ENCODE measurements around the gene TAS2R60. TPM values are rescaled to one million over a fixed set of nuclear protein-coding genes. Genes with fewer than 3 reads are reported as not detected.

The TAS2R60 gene
- total and polyA plus RNA-seq, 9 of the 15 experiments (the other 6 are each of a cell fraction or from before 2014, with no cell fraction given): 0.08 TPM; not detected in 8

DNA sequence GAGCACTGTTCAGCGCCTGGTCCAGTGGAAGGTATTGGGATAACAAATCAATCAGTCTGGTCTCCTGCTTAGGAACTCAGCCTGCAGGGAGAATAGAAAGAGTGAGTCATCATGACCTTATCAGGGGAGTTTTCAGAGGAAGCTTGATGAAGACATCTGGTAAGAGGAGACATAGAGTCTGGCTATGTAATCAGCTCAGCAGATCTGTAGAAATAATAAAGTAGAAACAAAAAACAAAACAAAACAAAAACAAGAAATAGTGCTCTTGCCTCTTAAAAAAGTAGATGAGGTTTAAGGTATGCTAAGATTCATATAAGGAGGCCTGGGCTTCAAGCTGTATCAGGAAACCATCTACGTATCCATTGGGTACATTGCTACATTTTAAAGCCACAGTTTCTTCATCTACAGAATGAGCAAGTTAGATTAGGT, 48.8 kb downstream of the TAS2R60 start (continued):
- TF ChIP-seq, protein P1, sequence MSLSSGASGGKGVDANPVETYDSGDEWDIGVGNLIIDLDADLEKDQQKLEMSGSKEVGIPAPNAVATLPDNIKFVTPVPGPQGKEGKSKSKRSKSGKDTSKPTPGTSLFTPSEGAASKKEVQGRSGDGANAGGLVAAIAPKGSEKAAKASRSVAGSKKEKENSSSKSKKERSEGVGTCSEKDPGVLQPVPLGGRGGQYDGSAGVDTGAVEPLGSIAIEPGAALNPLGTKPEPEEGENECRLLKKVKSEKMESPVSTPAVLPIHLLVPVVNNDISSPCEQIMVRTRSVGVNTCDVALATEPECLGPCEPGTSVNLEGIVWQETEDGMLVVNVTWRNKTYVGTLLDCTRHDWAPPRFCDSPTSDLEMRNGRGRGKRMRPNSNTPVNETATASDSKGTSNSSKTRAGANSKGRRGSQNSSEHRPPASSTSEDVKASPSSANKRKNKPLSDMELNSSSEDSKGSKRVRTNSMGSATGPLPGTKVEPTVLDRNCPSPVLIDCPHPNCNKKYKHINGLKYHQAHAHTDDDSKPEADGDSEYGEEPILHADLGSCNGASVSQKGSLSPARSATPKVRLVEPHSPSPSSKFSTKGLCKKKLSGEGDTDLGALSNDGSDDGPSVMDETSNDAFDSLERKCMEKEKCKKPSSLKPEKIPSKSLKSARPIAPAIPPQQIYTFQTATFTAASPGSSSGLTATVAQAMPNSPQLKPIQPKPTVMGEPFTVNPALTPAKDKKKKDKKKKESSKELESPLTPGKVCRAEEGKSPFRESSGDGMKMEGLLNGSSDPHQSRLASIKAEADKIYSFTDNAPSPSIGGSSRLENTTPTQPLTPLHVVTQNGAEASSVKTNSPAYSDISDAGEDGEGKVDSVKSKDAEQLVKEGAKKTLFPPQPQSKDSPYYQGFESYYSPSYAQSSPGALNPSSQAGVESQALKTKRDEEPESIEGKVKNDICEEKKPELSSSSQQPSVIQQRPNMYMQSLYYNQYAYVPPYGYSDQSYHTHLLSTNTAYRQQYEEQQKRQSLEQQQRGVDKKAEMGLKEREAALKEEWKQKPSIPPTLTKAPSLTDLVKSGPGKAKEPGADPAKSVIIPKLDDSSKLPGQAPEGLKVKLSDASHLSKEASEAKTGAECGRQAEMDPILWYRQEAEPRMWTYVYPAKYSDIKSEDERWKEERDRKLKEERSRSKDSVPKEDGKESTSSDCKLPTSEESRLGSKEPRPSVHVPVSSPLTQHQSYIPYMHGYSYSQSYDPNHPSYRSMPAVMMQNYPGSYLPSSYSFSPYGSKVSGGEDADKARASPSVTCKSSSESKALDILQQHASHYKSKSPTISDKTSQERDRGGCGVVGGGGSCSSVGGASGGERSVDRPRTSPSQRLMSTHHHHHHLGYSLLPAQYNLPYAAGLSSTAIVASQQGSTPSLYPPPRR (CRISPR knock-in tag; IDR thresholded peaks at IDR 0.05; ENCODE audit: borderline replicate concordance): no peak
- TF ChIP-seq NR1H2 (CRISPR knock-in tag; IDR thresholded peaks at IDR 0.05): no peak
- TF ChIP-seq, protein P2, sequence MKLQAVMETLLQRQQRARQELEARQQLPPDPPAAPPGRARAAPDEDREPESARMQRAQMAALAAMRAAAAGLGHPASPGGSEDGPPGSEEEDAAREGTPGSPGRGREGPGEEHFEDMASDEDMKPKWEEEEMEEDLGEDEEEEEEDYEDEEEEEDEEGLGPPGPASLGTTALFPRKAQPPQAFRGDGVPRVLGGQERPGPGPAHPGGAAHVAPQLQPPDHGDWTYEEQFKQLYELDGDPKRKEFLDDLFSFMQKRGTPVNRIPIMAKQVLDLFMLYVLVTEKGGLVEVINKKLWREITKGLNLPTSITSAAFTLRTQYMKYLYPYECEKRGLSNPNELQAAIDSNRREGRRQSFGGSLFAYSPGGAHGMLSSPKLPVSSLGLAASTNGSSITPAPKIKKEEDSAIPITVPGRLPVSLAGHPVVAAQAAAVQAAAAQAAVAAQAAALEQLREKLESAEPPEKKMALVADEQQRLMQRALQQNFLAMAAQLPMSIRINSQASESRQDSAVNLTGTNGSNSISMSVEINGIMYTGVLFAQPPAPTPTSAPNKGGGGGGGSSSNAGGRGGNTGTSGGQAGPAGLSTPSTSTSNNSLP (IDR thresholded peaks at IDR 0.05; ENCODE audit: borderline replicate concordance, low read depth, low read length): no peak
- TF ChIP-seq BRD4 (IDR thresholded peaks at IDR 0.05): no peak
- no peak for TF ChIP-seq HOMEZ (CRISPR knock-in tag; IDR thresholded peaks at IDR 0.05)
- TF ChIP-seq NCOA1 (IDR thresholded peaks at IDR 0.05; ENCODE audit: low read depth): no peak
- TF ChIP-seq XRCC5 (IDR thresholded peaks at IDR 0.05; ENCODE audit: low read depth, low read length): no peak
- no peak for TF ChIP-seq MED1 (CRISPR knock-in tag; IDR thresholded peaks at IDR 0.05; ENCODE audit: borderline replicate concordance)
- no peak for TF ChIP-seq ZFP36 (IDR thresholded peaks at IDR 0.05; ENCODE audit: low read depth, low read length, partially characterized antibody)
- no peak for TF ChIP-seq ZNF239 (CRISPR knock-in tag; IDR thresholded peaks at IDR 0.05)
- 0 out of 2 replicates have a peak, but pooled peaks have one; percentile 60 for TF ChIP-seq HDAC2 (IDR thresholded peaks at IDR 0.05)
- no peak for TF ChIP-seq STAG1 (CRISPR knock-in tag; IDR thresholded peaks at IDR 0.05; ENCODE audit: borderline replicate concordance)
- TF ChIP-seq MYC (IDR thresholded peaks at IDR 0.05; ENCODE audit: low read depth, low read length): no peak
- no peak for TF ChIP-seq MYC (CRISPR knock-in tag; IDR thresholded peaks at IDR 0.05; ENCODE audit: borderline replicate concordance, low read depth)
- TF ChIP-seq RBM34 (IDR thresholded peaks at IDR 0.05; ENCODE audit: borderline replicate concordance, insufficient read depth, low read length): no peak
- no peak for TF ChIP-seq CBFB (CRISPR knock-in tag; IDR thresholded peaks at IDR 0.05)
